NCI-H1092 treated with DMSO at 0.1 percent for 48 hours (cell line): ENCODE results near the gene TSPAN2.

Source experiments
- DNase-seq: peaks from one replicate; lab custom pipeline; 2025; lab: John Stamatoyannopoulos, UW

TSPAN2 gene

GRCh38 chr1:115089420-115090185 lies at the start of gene TSPAN2:
Gene TSPAN2 (minus strand): TSS chr1:115089503. CDS start chr1:115089432, 71 bp downstream.
- peak; percentile 10 for DNase-seq

GRCh38 chr1:115138973-115139372 lies 49.7 kb upstream of the TSPAN2 start:
- peak; percentile 82 for DNase-seq

GRCh38 chr1:115138271-115138670 lies 49.0 kb upstream of the TSPAN2 start:
- DNase-seq, result no peak

GRCh38 chr1:115137191-115137590 lies 47.9 kb upstream of the TSPAN2 start:
- no peak for DNase-seq

- DNase-seq, result no peak
Measured at GRCh38 chr1:115136706-115137105, 47.4 kb upstream of the TSPAN2 start.

- DNase-seq, result no peak
Measured at GRCh38 chr1:115136106-115136505, 46.8 kb upstream of the TSPAN2 start.

GRCh38 chr1:115135681-115136080 lies 46.4 kb upstream of the TSPAN2 start:
- no peak for DNase-seq

GRCh38 chr1:115134850-115135480 lies 45.7 kb upstream of the TSPAN2 start:
- DNase-seq, result no peak

- DNase-seq, result no peak
Measured at GRCh38 chr1:115134231-115134630, 44.9 kb upstream of the TSPAN2 start.

GRCh38 chr1:115133440-115133839 lies 44.1 kb upstream of the TSPAN2 start:
- DNase-seq, result no peak

- no peak for DNase-seq
Measured at GRCh38 chr1:115130786-115131185, 41.5 kb upstream of the TSPAN2 start.

- DNase-seq, result no peak
Measured at GRCh38 chr1:115129071-115129640, 39.9 kb upstream of the TSPAN2 start.

GRCh38 chr1:115127539-115127938 lies 38.2 kb upstream of the TSPAN2 start:
- no peak for DNase-seq

- no peak for DNase-seq
Measured at GRCh38 chr1:115126516-115126915, 37.2 kb upstream of the TSPAN2 start.

GRCh38 chr1:115123116-115123515 lies 33.8 kb upstream of the TSPAN2 start:
- no peak for DNase-seq

GRCh38 chr1:115121793-115122192 lies 32.5 kb upstream of the TSPAN2 start:
- DNase-seq, result no peak

- no peak for DNase-seq
Measured at GRCh38 chr1:115120296-115120695, 31.0 kb upstream of the TSPAN2 start.

- DNase-seq, result no peak
Measured at GRCh38 chr1:115118611-115119010, 29.3 kb upstream of the TSPAN2 start.

GRCh38 chr1:115118086-115118485 lies 28.8 kb upstream of the TSPAN2 start:
- no peak for DNase-seq

- DNase-seq, result no peak
Measured at GRCh38 chr1:115117298-115117697, 28.0 kb upstream of the TSPAN2 start.

- no peak for DNase-seq
Measured at GRCh38 chr1:115116512-115116911, 27.2 kb upstream of the TSPAN2 start.

GRCh38 chr1:115115521-115116161 lies 26.3 kb upstream of the TSPAN2 start:
- DNase-seq, result no peak

- DNase-seq, result no peak
Measured at GRCh38 chr1:115114308-115114707, 25.0 kb upstream of the TSPAN2 start.
